Measurements from ENCODE around the gene STAG3.
"Not testable (repeated sequence)": the region's sequence is repeated elsewhere in the genome, so short reads cannot be mapped to it uniquely, and the experiment has no call there.

- TF ChIP-seq CTCF (conservative IDR thresholded peaks at IDR 0.05; ENCODE audit: low read depth in 2 of 2); ZNF462 (CRISPR knock-in tag; IDR thresholded peaks at IDR 0.05); EZH2 (IDR thresholded peaks at IDR 0.05; ENCODE audit: low read depth, unreplicated experiment); REST (IDR thresholded peaks at IDR 0.05; ENCODE audit: unreplicated experiment); EZH2phosphoT487 (IDR thresholded peaks at IDR 0.05; ENCODE audit: unreplicated experiment); CREB1 (CRISPR knock-in tag; IDR thresholded peaks at IDR 0.05; ENCODE audit: low read depth); STAT1 (IDR thresholded peaks at IDR 0.05; ENCODE audit: unreplicated experiment); NANOG (IDR thresholded peaks at IDR 0.05; ENCODE audit: borderline replicate concordance); POLR2AphosphoS5 (IDR thresholded peaks at IDR 0.05; ENCODE audit: low read depth); ZNF114 (CRISPR knock-in tag; IDR thresholded peaks at IDR 0.05); ZNF331 (CRISPR knock-in tag; IDR thresholded peaks at IDR 0.05; ENCODE audit: low read depth); JUNB (IDR thresholded peaks at IDR 0.05; ENCODE audit: unreplicated experiment): not testable (repeated sequence)
These were observed 45.7 kb downstream of the STAG3 start for GRCh38 chr7:100223376-100223927.

Measured in GM23338 (cell line).